ENCODE data around the gene GCNT2. TPM values are rescaled to one million over a fixed set of nuclear protein-coding genes. Genes with fewer than 3 reads are reported as not detected.
A peak's percentile ranks its signal among the peaks of the same experiment; 100 is the strongest.

GCNT2 gene
- total RNA-seq (1 to 10 TPM; 3.2 to 8.5 (median 3.8) TPM), polyA plus RNA-seq (under 1 TPM; 0.45 to 0.91 TPM), total RNA-seq (3.6 reads per million, percentile 19 among the genes with 10 or more reads in this experiment)

GRCh38 chr6:10521104-10521808 lies at the start of gene GCNT2:
Gene GCNT2 (plus strand): TSS chr6:10521351. CDS start chr6:10528912, 7,561 bp downstream.
- Histone ChIP-seq H3K4me1 (ENCODE audit: control insufficient read depth in 2 of 2, insufficient read depth in 2 of 2, low read length in 2 of 2) (no peaks in the 10 kb centered on the region), H3K27ac (ENCODE audit: low read depth, low read length) (no peak within 1 kb of the TSS), H3K9me3 (ENCODE audit: control insufficient read depth in 2 of 3, low read length in 3 of 3) (no peaks in the 10 kb centered on the region), H3K4me3 (ENCODE audit: low read length) (no peak within 1 kb of the TSS), H3K27me3 (ENCODE audit: control insufficient read depth in 2 of 2, insufficient read depth in 2 of 2, low read length in 2 of 2) (no peaks in the 10 kb centered on the region), H3K36me3 (ENCODE audit: control insufficient read depth in 2 of 3, insufficient read depth in 3 of 3, low read length in 3 of 3) (no peaks in the 10 kb centered on the region)
- intact Hi-C loops (cut with micrococcal nuclease) = no loop called here
- H3K36me3 Mint-ChIP-seq = no peaks in the 10 kb centered on the region
- H3K9me3 Mint-ChIP-seq = no peaks in the 10 kb centered on the region
- no peak within 1 kb of the TSS for H3K27ac Mint-ChIP-seq
- H3K27me3 Mint-ChIP-seq = peaks cover 0 to 13% (median 6%) of the 10 kb centered on the region in 5 donors
- DNase-seq = no peak
- ChIA-PET CTCF (no interaction called here), POLR2A (no interaction called here)
- peak; percentile 27 for ATAC-seq
- H3K4me1 Mint-ChIP-seq = peaks cover 0 to 13% (median 0%) of the 10 kb centered on the region in 7 donors
- no peak within 1 kb of the TSS for H3K4me3 Mint-ChIP-seq

- DNase-seq (no peak), ATAC-seq (no peak)
- intact Hi-C loops (cut with micrococcal nuclease) = no loop called here
- Mint-ChIP-seq H3K4me1 (no peaks in the 10 kb centered on the region), H3K27me3 (peaks cover 11 to 35% (median 34%) of the 10 kb centered on the region in 5 donors), H3K36me3 (no peaks in the 10 kb centered on the region), H3K9me3 (no peaks in the 10 kb centered on the region), H3K27ac (no peak overlapping the region), H3K4me3 (no peak overlapping the region)
- ChIA-PET POLR2A (no interaction called here), CTCF (no interaction called here)
- no peak overlapping the region for H3K4me3 ChIP-seq (ENCODE audit: low read length)
- H3K4me1 ChIP-seq (ENCODE audit: control insufficient read depth in 2 of 2, insufficient read depth in 2 of 2, low read length in 2 of 2) = no peaks in the 10 kb centered on the region
- no peaks in the 10 kb centered on the region for H3K36me3 ChIP-seq (ENCODE audit: control insufficient read depth in 2 of 3, insufficient read depth in 3 of 3, low read length in 3 of 3)
- H3K9me3 ChIP-seq (ENCODE audit: control insufficient read depth in 2 of 3, low read length in 3 of 3) = no peaks in the 10 kb centered on the region
- no peak overlapping the region for H3K27ac ChIP-seq (ENCODE audit: low read depth, low read length)
- H3K27me3 ChIP-seq (ENCODE audit: control insufficient read depth in 2 of 2, insufficient read depth in 2 of 2, low read length in 2 of 2) = no peaks in the 10 kb centered on the region
These were observed 48.5 kb upstream of the GCNT2 start for GRCh38 chr6:10472634-10473033.

GRCh38 chr6:10478187-10479040 lies 42.7 kb upstream of the GCNT2 start:
- no peak for ATAC-seq
- Mint-ChIP-seq H3K27ac (no peak overlapping the region), H3K4me3 (no peak overlapping the region), H3K4me1 (peaks cover 0 to 3% (median 0%) of the 10 kb centered on the region in 7 donors), H3K36me3 (no peaks in the 10 kb centered on the region), H3K27me3 (peaks cover 0 to 36% (median 22%) of the 10 kb centered on the region in 5 donors), H3K9me3 (no peaks in the 10 kb centered on the region)
- Histone ChIP-seq H3K4me1 (ENCODE audit: control insufficient read depth in 2 of 2, insufficient read depth in 2 of 2, low read length in 2 of 2) (no peaks in the 10 kb centered on the region), H3K9me3 (ENCODE audit: control insufficient read depth in 2 of 3, low read length in 3 of 3) (no peaks in the 10 kb centered on the region), H3K27me3 (ENCODE audit: control insufficient read depth in 2 of 2, insufficient read depth in 2 of 2, low read length in 2 of 2) (no peaks in the 10 kb centered on the region), H3K27ac (ENCODE audit: low read depth, low read length) (no peak overlapping the region), H3K36me3 (ENCODE audit: control insufficient read depth in 2 of 3, insufficient read depth in 3 of 3, low read length in 3 of 3) (no peaks in the 10 kb centered on the region), H3K4me3 (ENCODE audit: low read length) (no peak overlapping the region)
- peak in 3 of 9 donors; percentile 4 to 31 (median 15) for DNase-seq
- ChIA-PET CTCF (interaction anchor here (0.6 to 1.6 kb wide), 6 partner anchors 270 to 590 kb away, joined by 3 to 6 read pairs (median 4); no protein-coding TSS in a partner anchor), POLR2A (no interaction called here)
- intact Hi-C loops (cut with micrococcal nuclease) = loop anchor here in 1 of 2 donors (1.0 kb wide), 2 partner anchors 323 to 591 kb away; no protein-coding TSS in a partner anchor

GRCh38 chr6:10479939-10480700 lies 41.0 kb upstream of the GCNT2 start:
- Histone ChIP-seq H3K4me1 (ENCODE audit: control insufficient read depth in 2 of 2, insufficient read depth in 2 of 2, low read length in 2 of 2) (no peaks in the 10 kb centered on the region), H3K27me3 (ENCODE audit: control insufficient read depth in 2 of 2, insufficient read depth in 2 of 2, low read length in 2 of 2) (no peaks in the 10 kb centered on the region), H3K9me3 (ENCODE audit: control insufficient read depth in 2 of 3, low read length in 3 of 3) (no peaks in the 10 kb centered on the region), H3K4me3 (ENCODE audit: low read length) (no peak overlapping the region), H3K36me3 (ENCODE audit: control insufficient read depth in 2 of 3, insufficient read depth in 3 of 3, low read length in 3 of 3) (no peaks in the 10 kb centered on the region), H3K27ac (ENCODE audit: low read depth, low read length) (no peak overlapping the region)
- ATAC-seq = no peak
- peaks cover 4 to 30% (median 17%) of the 10 kb centered on the region in 5 donors for H3K27me3 Mint-ChIP-seq
- no peaks in the 10 kb centered on the region for H3K9me3 Mint-ChIP-seq
- H3K4me1 Mint-ChIP-seq = peaks cover 0 to 3% (median 0%) of the 10 kb centered on the region in 7 donors
- H3K4me3 Mint-ChIP-seq = no peak overlapping the region
- ChIA-PET CTCF (interaction anchor here (0.7 to 2.1 kb wide), 4 partner anchors 22 to 587 kb away, joined by 3 to 9 read pairs (median 3); no protein-coding TSS in a partner anchor), POLR2A (no interaction called here)
- no peaks in the 10 kb centered on the region for H3K36me3 Mint-ChIP-seq
- H3K27ac Mint-ChIP-seq = no peak overlapping the region
- no peak for DNase-seq
- intact Hi-C loops (cut with micrococcal nuclease) = no loop called here

GRCh38 chr6:10481101-10481500 lies 40.0 kb upstream of the GCNT2 start:
- CTCF ChIA-PET = interaction anchor here (1.2 to 2.1 kb wide), 2 partner anchors 321 to 588 kb away, joined by 3 to 9 read pairs; no protein-coding TSS in a partner anchor
- DNase-seq (no peak), ATAC-seq (no peak)
- POLR2A ChIA-PET = no interaction called here
- Mint-ChIP-seq H3K27ac (no peak overlapping the region), H3K9me3 (no peaks in the 10 kb centered on the region), H3K4me3 (no peak overlapping the region), H3K36me3 (no peaks in the 10 kb centered on the region), H3K4me1 (peaks cover 0 to 3% (median 0%) of the 10 kb centered on the region in 7 donors), H3K27me3 (peaks cover 6 to 28% (median 17%) of the 10 kb centered on the region in 5 donors)
- H3K4me3 ChIP-seq (ENCODE audit: low read length) = no peak overlapping the region
- intact Hi-C loops (cut with micrococcal nuclease) = no loop called here
- H3K36me3 ChIP-seq (ENCODE audit: control insufficient read depth in 2 of 3, insufficient read depth in 3 of 3, low read length in 3 of 3) = no peaks in the 10 kb centered on the region
- H3K4me1 ChIP-seq (ENCODE audit: control insufficient read depth in 2 of 2, insufficient read depth in 2 of 2, low read length in 2 of 2) = no peaks in the 10 kb centered on the region
- H3K27me3 ChIP-seq (ENCODE audit: control insufficient read depth in 2 of 2, insufficient read depth in 2 of 2, low read length in 2 of 2) = no peaks in the 10 kb centered on the region
- H3K27ac ChIP-seq (ENCODE audit: low read depth, low read length) = no peak overlapping the region
- H3K9me3 ChIP-seq (ENCODE audit: control insufficient read depth in 2 of 3, low read length in 3 of 3) = no peaks in the 10 kb centered on the region

- DNase-seq (no peak), ATAC-seq (no peak)
- Mint-ChIP-seq H3K27ac (no peak overlapping the region), H3K4me3 (no peak overlapping the region), H3K36me3 (no peaks in the 10 kb centered on the region), H3K4me1 (peaks cover 0 to 3% (median 0%) of the 10 kb centered on the region in 7 donors), H3K9me3 (no peaks in the 10 kb centered on the region), H3K27me3 (peaks cover 6 to 17% (median 10%) of the 10 kb centered on the region in 5 donors)
- ChIA-PET POLR2A (no interaction called here), CTCF (no interaction called here)
- Histone ChIP-seq H3K4me1 (ENCODE audit: control insufficient read depth in 2 of 2, insufficient read depth in 2 of 2, low read length in 2 of 2) (no peaks in the 10 kb centered on the region), H3K9me3 (ENCODE audit: control insufficient read depth in 2 of 3, low read length in 3 of 3) (no peaks in the 10 kb centered on the region), H3K27me3 (ENCODE audit: control insufficient read depth in 2 of 2, insufficient read depth in 2 of 2, low read length in 2 of 2) (no peaks in the 10 kb centered on the region), H3K4me3 (ENCODE audit: low read length) (no peak overlapping the region), H3K36me3 (ENCODE audit: control insufficient read depth in 2 of 3, insufficient read depth in 3 of 3, low read length in 3 of 3) (no peaks in the 10 kb centered on the region), H3K27ac (ENCODE audit: low read depth, low read length) (no peak overlapping the region)
- intact Hi-C loops (cut with micrococcal nuclease) = no loop called here
These were observed 38.4 kb upstream of the GCNT2 start for GRCh38 chr6:10482636-10483257.

All from naive thymus-derived CD4-positive, alpha-beta T cell (primary cell).